Small intestine (tissue), 7 donors: ENCODE measurements around the gene CD33. TPM values are rescaled to one million over a fixed set of nuclear protein-coding genes. Genes with fewer than 3 reads are reported as not detected.

Experiments used
- DNase-seq, 2 donors: peaks; one replicate each; pipeline versions ENCODE4 v3.0.0 to v3.0.0-alpha.2; 2013
- FAIRE-seq: peaks from 2 replicates; lab custom pipeline; 2012; peaks lifted over from hg19 to GRCh38; lab: Jason Lieb, UNC
- H3K27ac ChIP-seq, 3 donors: one replicate each; pipeline ENCODE4 v1.5.1; 2013; ENCODE audit warnings: low read length in 2 of 3, mild to moderate bottlenecking in 2 of 3, control low read depth in 1 of 3, inconsistent platforms in 1 of 3, low read depth in 1 of 3, moderate library complexity in 1 of 3
- H3K27me3 ChIP-seq, 3 donors: one replicate each; pipeline ENCODE4 v1.6.1; 2013; ENCODE audit warnings: low read length in 3 of 3, inconsistent platforms in 1 of 3; ENCODE audit not compliant: control insufficient read depth in 3 of 3, insufficient read depth in 3 of 3
- H3K36me3 ChIP-seq, 3 donors: one replicate each; pipeline ENCODE4 v1.6.1; 2013; ENCODE audit warnings: low read length in 3 of 3, inconsistent platforms in 1 of 3, low read depth in 1 of 3, mild to moderate bottlenecking in 1 of 3, moderate library complexity in 1 of 3; ENCODE audit not compliant: control insufficient read depth in 3 of 3, insufficient read depth in 2 of 3
- H3K4me1 ChIP-seq, 3 donors: one replicate each; pipeline ENCODE4 v1.6.1; 2013; ENCODE audit warnings: low read length in 2 of 3, inconsistent platforms in 1 of 3, low read depth in 1 of 3, mild to moderate bottlenecking in 1 of 3, moderate library complexity in 1 of 3; ENCODE audit not compliant: control insufficient read depth in 3 of 3, insufficient read depth in 2 of 3
- H3K4me3 ChIP-seq, 3 donors: one replicate each; pipeline ENCODE4 v1.5.1; 2013; ENCODE audit warnings: low read length in 3 of 3, control low read depth in 1 of 3, inconsistent platforms in 1 of 3, low read depth in 1 of 3, mild to moderate bottlenecking in 1 of 3, moderate library complexity in 1 of 3
- H3K9me3 ChIP-seq, 2 donors: one replicate each; pipeline ENCODE4 v1.6.1; 2013; ENCODE audit warnings: low read depth in 1 of 2, low read length in 1 of 2; ENCODE audit not compliant: control insufficient read depth in 2 of 2, insufficient read depth in 1 of 2
- WGBS, 3 donors: extraction: QIAGEN DNeasy Blood & Tissue Kit; methylation state at CpG; one replicate each; pipeline ENCODE4 v1.1.7; 2013; 5-methylcytosine and 5-hydroxymethylcytosine counted together
- polyA plus RNA-seq, 4 donors: library from polyadenylated mRNA; stranded (reverse) in 3 of 4; unstranded in 1 of 4; fragments of 200-250 nt in 3 of 4; fragments of 120-200 nt in 1 of 4; gene quantifications; one replicate each; pipeline versions ENCODE4 v1.2.1 to v1.2.3, GENCODE V29; 2013
- donor health status: healthy with polysubstance abuse.
- donor health status: control.
- donor health status: control.
- donor health status: Bipolar disorder and iron deficiency.
- donor health status: healthy.

The CD33 gene
- polyA plus RNA-seq, 4 donors: 0.67 to 5.2 (median 4.5) TPM

DNA sequence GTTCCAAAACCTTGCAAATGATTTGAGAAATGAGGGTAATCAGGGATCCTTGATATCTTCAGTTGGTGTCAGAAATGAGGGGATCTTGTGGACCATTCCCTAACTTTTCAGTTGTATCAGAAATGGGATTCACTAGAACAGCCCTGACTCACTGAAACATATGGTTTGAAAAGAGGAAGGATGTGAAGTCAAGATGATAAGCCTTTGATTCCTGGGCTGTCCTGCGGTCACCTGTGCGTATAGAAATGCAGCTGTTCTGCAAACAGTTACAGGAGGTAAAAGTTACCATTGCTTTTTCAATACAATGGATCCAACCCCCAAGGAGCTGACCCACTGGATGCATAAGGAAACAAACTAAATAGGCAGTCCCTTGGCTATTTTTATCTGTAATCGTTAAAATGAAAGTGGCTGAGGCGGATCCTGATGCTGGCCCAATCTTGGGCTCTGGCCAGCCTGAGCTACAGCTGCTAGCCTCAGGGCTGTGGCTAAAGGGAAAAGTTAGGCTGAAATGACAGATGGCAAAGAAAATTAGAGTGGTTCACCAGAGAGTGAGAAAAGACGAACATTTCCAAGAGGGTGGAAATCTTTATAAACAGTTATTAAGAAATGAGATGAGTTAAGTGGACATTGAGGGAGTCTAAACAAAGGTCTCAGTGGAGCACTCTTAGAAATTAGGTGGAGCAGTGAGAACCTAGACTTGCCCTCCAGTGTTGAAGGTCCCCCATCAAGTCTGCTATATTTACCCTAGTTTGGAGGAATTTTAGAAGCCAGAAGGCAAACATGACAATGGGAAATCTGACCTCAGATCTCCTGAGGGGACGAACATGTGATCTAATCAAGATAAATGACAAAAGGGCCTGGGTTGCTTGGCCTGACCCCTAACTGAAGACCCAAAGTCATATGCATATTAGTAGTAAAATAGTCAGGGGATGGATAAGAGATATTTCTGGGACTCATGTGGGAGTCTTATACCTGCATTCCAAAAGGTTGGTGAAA lies 33.6 kb downstream of the CD33 start:
- Histone ChIP-seq H3K27ac (no peak overlapping the region), H3K27me3 (no peaks in the 10 kb centered on the region), H3K4me1 (no peaks in the 10 kb centered on the region), H3K4me3 (no peak overlapping the region), H3K36me3 (no peaks in the 10 kb centered on the region), H3K9me3 (no peaks in the 10 kb centered on the region)
- 45 to 60% (median 45%) methylated on average over 6 of the region's 6 CpGs for WGBS, 3 donors
- DNase-seq: no peak
- no peak for FAIRE-seq

DNA sequence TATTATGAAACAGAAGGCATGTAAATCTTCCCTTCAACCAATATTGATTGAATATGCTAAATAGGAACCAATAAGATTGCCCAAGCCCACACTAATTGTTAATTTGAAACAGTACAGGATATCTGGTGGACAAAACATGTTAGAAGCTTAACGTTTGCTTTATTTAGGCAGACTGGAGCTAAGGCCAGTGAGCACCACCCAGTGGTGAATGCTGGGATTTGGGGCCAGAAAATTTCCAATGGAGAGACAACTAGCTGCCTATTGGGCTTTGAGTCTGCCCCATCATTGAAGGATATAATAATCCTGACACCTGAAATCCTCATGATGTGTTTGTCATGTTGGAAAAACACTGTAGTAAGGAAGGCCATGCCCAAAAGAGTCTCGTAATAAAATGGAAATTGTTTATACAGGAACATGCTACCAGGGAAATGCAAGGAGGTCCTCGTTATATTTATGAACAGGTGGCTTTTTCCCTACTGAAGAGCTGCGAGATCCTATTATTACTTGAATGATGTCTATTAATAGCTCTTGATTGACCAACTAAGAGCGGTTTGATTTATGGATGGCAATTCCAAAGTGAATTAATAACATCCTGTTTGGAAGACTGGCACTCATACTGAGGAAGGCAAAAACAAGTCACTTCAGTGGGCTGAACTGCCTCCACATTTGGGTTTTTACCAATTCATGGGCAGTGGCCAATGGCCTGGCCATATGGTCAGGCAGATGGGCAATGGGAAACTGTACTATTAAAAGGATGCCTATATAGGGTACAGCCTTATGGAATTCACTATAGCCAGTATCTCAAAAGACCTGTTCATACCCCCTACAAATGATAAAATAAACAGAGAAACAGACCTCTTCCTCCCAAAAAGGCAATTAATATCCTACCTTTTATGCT lies 34.7 kb downstream of the CD33 start:
- no peak overlapping the region for H3K4me3 ChIP-seq
- no peaks in the 10 kb centered on the region for H3K9me3 ChIP-seq
- DNase-seq (peak; percentile 14 to 38), FAIRE-seq (no peak)
- no peaks in the 10 kb centered on the region for H3K36me3 ChIP-seq
- no peaks in the 10 kb centered on the region for H3K4me1 ChIP-seq
- H3K27me3 ChIP-seq: no peaks in the 10 kb centered on the region
- WGBS, 3 donors: 23 to 32% (median 27%) methylated on average over 5 of the region's 5 CpGs
- no peak overlapping the region for H3K27ac ChIP-seq

DNA sequence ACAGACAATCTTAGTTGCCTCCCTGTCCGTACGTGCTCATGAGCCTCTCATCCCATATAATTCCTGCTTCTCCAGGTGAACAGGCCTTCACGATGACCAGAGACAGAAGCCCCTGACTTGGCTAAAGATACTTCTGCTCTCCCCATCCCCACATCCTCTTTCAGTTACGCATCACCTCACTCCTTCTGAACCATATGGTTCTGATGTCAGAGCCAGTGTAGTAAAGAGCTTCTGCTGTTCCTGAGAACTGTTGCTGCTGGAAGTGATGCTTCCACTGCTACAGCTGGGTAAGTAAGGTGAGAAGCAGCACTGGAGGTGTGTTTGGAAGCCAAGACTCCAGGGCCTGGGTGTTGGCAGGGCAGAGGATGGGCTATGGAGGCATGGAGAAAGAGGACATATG lies 38.9 kb downstream of the CD33 start:
- no peak for FAIRE-seq
- Histone ChIP-seq H3K27ac (no peak overlapping the region), H3K27me3 (peaks cover 0 to 3% (median 0%) of the 10 kb centered on the region in 3 donors), H3K4me3 (no peak overlapping the region), H3K9me3 (no peaks in the 10 kb centered on the region), H3K4me1 (no peaks in the 10 kb centered on the region), H3K36me3 (no peaks in the 10 kb centered on the region)
- DNase-seq: no peak
- 78 to 88% (median 82%) methylated on average over 4 of the region's 4 CpGs for WGBS, 3 donors

DNA sequence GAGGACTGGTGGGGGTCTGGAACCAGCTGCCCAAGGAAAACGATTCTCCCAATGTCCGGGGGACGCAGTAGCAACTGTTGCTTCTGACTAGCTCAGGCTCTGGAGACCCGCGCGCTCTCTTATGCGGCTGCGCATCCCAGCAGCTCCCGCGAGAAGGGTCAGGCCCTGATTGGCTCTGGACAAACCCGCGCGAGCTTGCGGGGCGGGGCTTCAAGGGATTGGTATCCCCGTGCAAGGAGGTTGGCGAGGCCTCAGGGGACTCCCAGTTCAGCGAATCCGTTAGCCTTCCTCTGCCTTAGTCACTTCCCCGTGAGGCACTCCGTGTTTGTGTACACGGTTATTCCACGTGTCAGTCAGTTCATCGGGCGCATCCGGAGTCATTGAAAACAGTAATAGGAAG lies 46.2 kb downstream of the CD33 start:
- Histone ChIP-seq H3K27me3 (no peaks in the 10 kb centered on the region), H3K4me1 (no peaks in the 10 kb centered on the region), H3K9me3 (no peaks in the 10 kb centered on the region), H3K36me3 (no peaks in the 10 kb centered on the region), H3K4me3 (no peak overlapping the region), H3K27ac (no peak overlapping the region)
- 64 to 79% (median 66%) methylated on average over 26 of the region's 26 CpGs for WGBS, 3 donors
- DNase-seq: no peak
- FAIRE-seq: no peak

DNA sequence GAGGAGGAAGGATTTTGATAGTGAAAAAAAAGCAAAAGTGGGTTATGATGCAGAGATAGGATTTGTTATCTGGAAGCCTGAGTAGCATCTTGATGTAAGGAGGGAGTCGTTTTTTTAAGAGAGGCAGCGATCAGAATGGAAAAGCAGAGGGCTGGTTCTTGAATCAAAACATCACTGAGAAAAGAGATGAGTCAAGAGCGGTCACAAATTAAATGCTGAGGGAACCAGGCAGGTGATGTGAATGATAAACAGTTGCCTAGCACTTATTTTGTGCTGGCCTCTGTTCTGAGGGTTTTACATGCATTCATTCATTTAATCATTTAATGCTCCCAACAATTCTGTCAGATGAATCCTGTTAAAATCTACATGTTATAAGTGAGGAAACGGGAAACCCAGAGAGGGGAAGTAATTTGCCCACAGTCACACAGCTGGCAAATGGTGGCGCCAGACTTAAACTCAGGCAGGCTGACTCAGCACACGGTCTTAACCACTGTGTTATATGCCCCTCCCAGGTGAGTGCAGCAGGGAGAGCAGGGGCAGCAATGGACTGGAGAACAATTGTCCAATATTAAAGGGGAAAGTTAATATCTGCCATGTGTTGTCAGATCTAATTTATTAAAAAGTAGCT lies 47.4 kb downstream of the CD33 start:
- no peaks in the 10 kb centered on the region for H3K4me1 ChIP-seq
- H3K36me3 ChIP-seq: no peaks in the 10 kb centered on the region
- no peak for FAIRE-seq
- no peak overlapping the region for H3K4me3 ChIP-seq
- no peak for DNase-seq
- no peaks in the 10 kb centered on the region for H3K9me3 ChIP-seq
- no peak overlapping the region for H3K27ac ChIP-seq
- H3K27me3 ChIP-seq: no peaks in the 10 kb centered on the region
- WGBS, 3 donors: 44 to 61% (median 55%) methylated on average over 6 of the region's 6 CpGs

DNA sequence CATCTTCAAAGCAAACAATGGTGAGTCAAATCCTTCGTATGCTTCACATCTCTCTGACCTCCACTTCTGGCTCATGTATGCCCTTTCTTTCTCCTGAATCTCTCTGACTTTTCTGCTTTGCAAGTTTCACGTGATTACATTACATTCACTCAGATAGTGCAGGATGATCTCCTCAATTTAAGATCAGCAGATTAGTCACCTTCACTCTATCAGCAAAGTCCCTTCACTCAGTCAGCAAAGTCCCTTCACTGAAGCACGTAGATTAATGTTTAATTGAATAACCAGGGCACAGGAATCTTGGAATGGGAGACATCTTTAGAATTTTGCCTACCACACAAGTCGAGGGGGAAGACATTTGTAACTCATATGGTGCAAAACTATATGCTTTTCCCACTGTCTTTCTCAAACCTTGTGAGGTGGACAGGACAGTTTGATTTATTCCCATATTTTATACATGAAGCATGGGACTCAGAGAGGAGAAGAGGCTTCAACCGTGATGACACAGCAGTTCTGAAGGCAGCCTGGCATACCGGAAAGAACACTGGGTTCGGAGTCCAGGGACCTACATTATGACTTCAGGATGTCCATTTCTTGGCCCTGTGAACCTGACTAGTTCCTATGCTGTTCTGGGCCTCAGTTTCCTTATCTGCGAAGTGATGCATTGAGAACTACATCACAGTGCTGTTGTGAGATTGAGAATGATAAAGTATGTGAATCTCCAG lies 49.3 kb downstream of the CD33 start:
- 62 to 75% (median 73%) methylated on average over 8 of the region's 8 CpGs for WGBS, 3 donors

DNA sequence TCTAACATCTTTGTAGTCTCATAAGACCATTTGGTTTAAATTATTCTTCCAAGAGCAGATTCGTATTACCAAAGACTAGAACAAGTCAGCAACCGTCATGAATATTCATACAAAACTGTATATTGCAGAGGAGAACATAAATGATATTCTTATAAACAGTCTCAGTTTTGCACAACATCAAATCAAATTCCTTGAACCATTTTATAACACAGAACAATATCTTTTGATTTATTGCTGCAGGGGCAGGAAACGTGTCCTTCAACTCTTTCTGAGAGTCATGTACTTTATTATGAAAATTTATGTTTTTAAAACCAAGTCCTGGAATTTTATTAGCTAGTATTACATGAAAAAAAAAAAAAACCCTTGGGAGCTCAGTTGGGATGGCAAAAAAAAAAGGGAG lies 52.2 kb downstream of the CD33 start:
- H3K4me3 ChIP-seq: no peak overlapping the region
- H3K36me3 ChIP-seq: no peaks in the 10 kb centered on the region
- no peak overlapping the region for H3K27ac ChIP-seq
- peaks cover 0 to 2% (median 0%) of the 10 kb centered on the region in 3 donors for H3K27me3 ChIP-seq
- WGBS, 3 donors: 64 to 69% (median 64%) methylated on average over 3 of the region's 3 CpGs
- H3K4me1 ChIP-seq: no peaks in the 10 kb centered on the region
- no peaks in the 10 kb centered on the region for H3K9me3 ChIP-seq
- DNase-seq (no peak), FAIRE-seq (no peak)

More for the DNA sequence above, 49.3 kb downstream of the CD33 start:
- FAIRE-seq (no peak), DNase-seq (no peak)
- Histone ChIP-seq H3K4me3 (no peak overlapping the region), H3K9me3 (no peaks in the 10 kb centered on the region), H3K27me3 (no peaks in the 10 kb centered on the region), H3K36me3 (no peaks in the 10 kb centered on the region), H3K27ac (no peak overlapping the region), H3K4me1 (no peaks in the 10 kb centered on the region)
